Prostate gland (tissue), 2 donors: ENCODE data around the gene ARFIP1.

Experiments
- CTCF ChIP-seq, 4 experiments: fragments of 200-600 bp in 2 of 4; fragments of 450-650 bp in 2 of 4; sonication (generic) in 2 of 4; IDR thresholded peaks; 1 replicate in 3 of 4; 2 replicates in 1 of 4; pipeline ENCODE4 v1.5.1; 2016 to 2019; ENCODE audit warnings: antibody characterized with exemption in 4 of 4, mild to moderate bottlenecking in 2 of 4, moderate library complexity in 2 of 4
- POLR2A ChIP-seq: fragments of 450-650 bp; IDR thresholded peaks from one replicate; pipeline ENCODE4 v1.6.1; 2016; ENCODE audit warnings: antibody characterized with exemption, mild to moderate bottlenecking

- no peak for TF ChIP-seq CTCF (IDR thresholded peaks at IDR 0.05)
- no peak for TF ChIP-seq POLR2A
These were observed 67.6 kb downstream of the ARFIP1 start for GRCh38 chr4:152847376-152847775.
